ENCODE data around the gene SGTA.

DNA sequence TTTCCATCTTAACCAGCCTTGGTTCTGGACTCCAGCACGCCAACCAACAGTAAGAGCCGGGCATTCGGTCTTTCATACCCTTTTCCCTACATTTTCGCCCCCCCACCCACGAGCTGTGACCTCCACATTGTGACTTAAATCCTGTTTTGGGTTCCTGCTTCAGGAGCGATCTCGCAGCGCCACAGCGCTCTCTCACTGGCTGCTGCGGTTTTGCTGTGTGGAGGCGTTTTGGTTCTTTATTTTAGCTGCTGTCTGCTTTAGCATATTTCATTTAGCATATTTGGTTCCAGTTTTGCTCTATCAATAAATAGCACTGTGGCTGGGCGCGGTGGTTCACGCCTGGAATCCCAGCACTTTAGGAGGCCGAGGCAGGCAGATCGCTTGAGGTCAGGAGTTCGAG is 23.7 kb downstream of the SGTA start:
- TF ChIP-seq CTCF (IDR thresholded peaks at IDR 0.05), result no peak
- TF ChIP-seq POLR2A (IDR thresholded peaks at IDR 0.05), result no peak

Data from thyroid gland (tissue), 4 donors.